GM18499 (cell line): ENCODE data around the gene PPP4R1.
"Not testable (repeated sequence)": the region's sequence is repeated elsewhere in the genome, so short reads cannot be mapped to it uniquely, and the experiment has no call there.

Experiments used
- ATAC-seq: cut with Tn5 transposase; IDR thresholded peaks from one replicate; pipeline ENCODE4 v1.9.1; 2021; ENCODE audit warnings: moderate number of reproducible peaks; ENCODE audit not compliant: insufficient read depth, unreplicated experiment

PPP4R1 gene, protein sequence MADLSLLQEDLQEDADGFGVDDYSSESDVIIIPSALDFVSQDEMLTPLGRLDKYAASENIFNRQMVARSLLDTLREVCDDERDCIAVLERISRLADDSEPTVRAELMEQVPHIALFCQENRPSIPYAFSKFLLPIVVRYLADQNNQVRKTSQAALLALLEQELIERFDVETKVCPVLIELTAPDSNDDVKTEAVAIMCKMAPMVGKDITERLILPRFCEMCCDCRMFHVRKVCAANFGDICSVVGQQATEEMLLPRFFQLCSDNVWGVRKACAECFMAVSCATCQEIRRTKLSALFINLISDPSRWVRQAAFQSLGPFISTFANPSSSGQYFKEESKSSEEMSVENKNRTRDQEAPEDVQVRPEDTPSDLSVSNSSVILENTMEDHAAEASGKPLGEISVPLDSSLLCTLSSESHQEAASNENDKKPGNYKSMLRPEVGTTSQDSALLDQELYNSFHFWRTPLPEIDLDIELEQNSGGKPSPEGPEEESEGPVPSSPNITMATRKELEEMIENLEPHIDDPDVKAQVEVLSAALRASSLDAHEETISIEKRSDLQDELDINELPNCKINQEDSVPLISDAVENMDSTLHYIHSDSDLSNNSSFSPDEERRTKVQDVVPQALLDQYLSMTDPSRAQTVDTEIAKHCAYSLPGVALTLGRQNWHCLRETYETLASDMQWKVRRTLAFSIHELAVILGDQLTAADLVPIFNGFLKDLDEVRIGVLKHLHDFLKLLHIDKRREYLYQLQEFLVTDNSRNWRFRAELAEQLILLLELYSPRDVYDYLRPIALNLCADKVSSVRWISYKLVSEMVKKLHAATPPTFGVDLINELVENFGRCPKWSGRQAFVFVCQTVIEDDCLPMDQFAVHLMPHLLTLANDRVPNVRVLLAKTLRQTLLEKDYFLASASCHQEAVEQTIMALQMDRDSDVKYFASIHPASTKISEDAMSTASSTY

DNA sequence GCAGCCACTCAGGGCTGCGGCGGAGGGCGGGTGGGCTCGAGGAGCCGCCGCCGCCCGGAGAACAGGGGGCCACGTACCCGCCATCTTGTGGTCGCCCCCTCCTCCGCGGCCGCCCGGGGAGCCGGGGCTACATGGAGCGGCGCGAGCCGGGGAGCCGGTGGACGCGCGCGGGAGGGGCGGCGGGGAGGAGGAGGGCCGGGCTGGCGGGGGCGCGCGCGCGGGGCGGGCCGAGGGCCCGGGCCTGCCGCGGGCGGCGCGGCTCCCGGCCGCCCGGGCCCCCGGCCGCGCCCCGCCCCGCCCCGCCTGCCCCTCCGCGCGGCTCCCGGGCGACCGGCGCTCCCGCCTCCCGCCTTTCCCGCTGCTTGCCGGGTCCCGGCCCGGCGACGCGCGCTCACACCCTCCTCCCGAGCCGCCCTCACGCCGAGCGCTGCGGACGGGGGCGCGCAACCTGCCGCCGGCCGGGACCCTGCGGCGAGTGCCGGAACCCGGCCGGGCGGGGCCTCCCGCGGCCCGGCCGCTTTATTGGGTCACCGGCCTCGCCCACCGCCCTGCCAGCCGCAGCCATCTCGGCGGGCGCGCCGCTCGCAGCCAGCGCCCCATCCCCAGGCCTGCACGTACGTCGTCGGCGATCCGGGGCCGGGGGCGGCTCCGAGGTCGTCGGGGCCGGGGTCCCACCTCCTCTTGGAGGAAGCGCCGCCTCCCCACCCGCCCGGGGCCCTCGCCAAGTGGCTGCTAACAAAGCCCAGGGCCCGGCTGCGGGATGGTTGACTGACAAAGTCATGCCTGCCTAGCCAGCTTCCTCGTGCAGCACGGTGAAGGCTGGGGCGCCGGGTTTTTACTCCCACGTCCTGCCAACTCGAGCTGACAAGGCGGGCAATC lies at the start of gene PPP4R1:
Gene PPP4R1, minus strand, starts transcription at position 159 of the 879 bp plus-strand sequence. Its CDS starts 75 bp downstream, at position 84.
- no peak for ATAC-seq

DNA sequence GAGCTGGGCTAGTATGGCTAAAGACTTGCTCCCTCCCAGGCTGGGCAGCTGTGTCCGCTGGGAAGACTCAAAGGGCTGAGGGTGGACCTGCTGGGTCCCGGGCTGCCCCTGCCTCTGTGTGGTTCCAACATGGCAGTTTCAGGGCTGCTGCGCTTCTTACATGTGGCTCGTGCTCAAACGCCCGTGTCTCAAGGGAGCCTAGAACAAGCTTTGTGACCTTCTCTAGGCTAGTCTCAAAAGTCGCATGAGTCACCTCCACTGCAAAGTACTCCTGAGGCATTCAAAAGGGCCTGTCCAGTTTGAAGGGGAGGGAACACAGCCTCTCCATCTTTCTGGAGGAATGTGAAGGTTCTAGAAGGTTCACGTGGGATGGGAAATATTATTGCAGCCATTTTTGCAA lies 49.0 kb upstream of the PPP4R1 start:
- ATAC-seq, result no peak

DNA sequence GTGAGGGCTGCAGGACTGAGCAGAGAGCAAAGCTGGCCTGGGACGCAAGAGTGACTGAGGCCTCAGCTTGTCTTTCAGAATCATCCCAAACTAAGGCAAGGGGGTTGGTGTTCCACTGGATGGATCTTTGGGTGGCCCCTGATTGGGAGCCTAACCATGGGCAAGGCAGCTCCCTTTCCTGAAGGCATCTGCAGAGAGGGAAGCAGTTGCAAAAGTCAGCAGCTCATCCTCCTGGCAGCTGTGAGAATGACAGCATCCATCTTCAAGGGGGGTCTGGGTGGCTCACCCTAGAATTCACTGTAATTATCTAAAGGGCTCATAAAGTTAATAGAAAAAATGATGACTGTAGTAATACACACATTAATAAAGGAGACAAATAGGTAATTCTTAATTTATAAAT lies 47.2 kb upstream of the PPP4R1 start:
- no peak for ATAC-seq

DNA sequence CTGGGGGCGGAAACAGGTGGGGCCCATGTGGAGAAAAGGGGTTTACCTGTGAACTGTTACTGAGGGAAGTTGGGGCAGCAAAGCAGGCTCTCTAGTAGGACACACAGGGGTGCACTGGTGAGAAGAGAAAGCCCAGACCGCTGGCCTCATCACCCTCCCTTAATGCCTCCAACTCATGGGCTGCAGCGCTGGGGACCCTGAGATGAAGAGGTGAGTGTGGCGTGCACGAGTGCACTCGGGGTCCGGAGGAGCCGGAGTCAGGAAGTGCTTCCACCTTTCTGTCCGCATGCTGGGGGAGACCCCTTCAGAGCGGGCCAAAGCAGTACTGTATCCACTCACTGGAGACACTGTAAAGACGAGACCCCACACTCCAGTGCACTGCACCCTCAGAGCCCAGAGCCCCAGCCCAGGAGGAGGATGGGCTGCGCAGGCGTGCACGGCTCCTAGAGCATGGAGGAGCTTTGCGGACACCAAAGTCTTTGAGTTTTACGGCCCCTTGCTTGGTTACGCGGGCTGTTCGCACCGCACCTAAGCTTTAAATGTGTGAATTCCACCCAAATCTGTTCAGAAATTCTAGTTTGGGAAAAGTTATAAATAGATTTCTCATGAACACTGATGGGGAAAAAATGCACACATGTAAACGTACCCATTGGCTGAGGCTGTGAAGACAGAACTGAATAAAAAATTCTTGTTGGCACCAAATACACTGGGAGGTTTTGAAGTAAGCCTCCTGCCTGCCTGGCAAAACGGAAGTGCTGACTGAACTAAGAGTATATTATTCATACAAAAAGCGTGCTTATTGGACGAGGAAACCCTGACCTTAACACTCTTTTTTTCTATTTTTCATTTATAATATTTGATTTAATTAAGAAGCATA lies 45.4 kb upstream of the PPP4R1 start:
- no peak for ATAC-seq

DNA sequence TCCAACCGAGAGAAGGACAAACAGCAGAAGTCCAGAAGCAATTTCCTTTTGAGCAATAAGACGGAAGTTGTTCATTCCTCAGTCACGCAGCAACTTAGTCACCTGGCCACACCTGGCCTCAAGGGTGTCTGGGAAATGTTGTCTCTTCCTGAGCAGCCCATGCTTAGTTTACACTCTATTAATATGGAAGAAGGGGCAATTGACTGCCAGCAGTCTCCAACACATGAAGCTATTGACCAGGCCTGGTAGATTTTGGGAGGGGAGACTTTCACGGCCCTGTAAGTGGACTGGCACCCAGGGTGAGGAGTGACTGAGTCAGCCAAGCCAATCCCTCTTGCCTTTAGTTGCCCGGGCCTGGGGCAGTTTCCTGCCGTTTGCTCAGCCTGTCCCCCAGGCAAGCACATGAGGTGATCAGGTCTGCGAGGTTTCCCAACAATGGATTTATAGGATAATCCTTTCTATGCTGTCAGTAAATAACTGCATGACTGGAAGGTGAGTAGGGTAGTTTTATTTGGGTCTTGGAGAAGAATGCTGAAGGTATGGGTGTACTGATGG lies 43.8 kb upstream of the PPP4R1 start:
- no peak for ATAC-seq

DNA sequence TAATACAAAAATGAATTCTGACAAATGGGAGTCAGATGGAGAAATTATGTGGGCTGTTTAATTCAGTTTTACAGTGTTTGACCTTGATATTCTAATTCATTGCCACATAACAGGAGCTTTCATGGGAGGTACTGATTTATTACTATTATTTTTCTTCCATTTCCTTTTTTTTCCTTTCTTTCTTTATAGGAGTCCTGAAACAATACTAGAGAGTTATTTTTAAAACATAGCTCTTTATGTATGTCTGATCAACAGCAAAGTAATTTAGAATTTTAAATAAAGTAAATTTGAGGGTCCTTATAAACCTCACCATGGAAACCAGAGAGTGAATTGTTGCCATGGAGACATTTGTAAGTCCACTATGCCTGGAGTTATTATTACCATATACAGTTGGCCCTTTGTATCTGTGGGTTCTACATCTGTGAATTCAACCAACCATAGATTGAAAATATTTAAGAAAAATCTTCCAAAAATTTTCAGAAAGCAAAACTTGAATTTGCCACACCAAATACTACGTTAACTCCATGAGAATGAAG lies 40.9 kb upstream of the PPP4R1 start:
- no peak for ATAC-seq

DNA sequence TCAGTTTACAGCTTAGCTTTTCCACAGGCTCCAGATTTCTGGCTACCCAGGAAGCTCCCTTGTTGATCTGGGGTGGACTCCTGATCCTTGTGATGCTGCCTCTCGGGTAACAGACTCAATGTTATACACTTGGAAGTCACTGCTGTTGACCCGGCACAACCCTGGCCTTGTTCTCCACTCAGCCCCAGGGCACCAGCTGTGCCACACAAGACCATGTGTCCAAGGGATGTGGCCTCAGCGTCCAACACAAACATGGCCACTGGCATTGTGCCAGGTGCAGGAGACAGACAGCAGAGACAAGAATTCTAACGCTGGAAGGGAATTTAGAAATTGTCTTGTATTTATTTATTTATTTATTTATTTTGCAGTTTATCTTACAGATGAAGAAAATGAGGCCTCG lies 39.0 kb upstream of the PPP4R1 start:
- ATAC-seq, result no peak

DNA sequence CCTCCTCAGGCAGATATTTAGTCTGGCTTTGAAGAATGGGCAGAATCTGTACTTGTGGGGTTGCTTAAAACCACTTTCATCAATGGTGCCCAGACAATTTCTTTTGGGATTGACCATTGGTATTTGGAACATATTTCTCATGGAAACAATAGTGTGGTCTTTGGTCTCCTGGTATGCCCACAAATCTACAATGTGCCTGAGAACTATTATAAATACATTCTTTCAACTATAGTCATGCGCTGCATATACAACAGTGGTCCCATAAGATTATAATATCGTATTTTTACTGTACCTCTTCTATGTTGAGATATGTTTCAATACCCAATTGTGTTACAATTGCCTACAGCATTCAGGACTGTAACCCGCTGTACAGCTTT lies 34.8 kb upstream of the PPP4R1 start:
- ATAC-seq, result no peak

DNA sequence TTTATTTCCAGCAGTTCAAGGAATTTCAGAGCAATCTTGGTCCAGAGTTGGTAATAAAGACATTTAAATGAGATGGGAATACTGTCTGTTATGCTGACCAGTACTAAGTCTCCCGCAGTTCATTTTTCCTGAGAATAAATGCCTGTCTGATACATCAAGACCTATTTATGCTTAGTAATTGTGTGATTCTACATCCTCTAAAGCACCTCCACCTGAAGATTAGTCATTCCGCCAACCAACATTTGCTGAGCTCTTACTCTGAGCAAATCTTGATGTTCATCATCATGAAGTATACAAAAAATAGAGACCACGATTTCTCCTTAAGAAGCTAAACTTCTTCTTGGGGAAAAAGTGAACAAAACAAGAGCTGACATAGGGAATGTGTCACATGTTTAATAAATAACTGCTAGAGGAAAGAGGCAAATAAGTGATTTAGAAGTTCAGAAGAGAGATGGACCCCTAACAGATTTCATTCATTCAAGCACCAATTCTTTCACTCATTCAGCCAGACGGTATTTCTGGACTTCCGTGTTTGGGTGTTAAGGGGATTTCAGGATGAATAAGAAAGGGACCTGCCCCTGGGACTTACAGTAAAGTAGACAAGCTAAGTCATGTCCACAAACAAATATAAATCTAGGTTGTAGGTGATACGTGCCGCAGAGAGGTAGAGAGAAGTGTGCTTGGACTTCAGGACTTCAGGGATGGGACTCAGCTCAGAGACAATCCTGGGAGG lies 34.2 kb upstream of the PPP4R1 start:
- no peak for ATAC-seq

- no peak for ATAC-seq
Measured at GRCh38 chr18:9647496-9648323, 33.4 kb upstream of the PPP4R1 start.

GRCh38 chr18:9643549-9643948 lies 29.2 kb upstream of the PPP4R1 start:
- no peak for ATAC-seq

DNA sequence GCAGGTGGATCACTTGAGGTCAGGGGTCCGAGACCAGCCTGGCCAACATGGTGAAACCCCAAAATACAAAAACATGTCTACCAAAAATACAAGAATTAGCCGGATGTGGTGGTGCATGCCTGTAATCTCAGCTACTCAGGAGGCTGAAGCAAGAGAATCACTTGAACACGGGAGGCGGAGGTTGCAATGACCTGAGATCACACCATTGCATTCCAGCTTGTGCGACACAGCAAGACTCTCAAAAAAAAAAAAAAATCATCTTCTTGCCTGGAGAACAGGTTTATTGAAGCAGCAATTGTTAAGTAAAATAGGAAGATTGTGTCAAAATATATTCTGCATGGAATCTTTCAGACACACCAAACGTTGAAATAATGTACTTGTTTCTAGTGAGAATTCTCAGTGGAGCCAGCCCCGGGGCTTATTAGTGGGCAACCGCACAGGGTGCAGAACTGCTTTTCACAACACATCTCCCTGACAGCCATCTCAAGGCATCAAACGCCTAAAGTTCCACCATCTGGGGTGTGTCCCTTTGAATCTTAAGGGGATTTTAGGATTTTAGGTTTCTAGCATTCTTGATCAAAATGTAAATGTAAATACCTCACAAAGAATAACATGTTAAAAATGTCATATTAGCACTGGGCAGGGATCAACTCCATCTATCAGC lies 28.6 kb upstream of the PPP4R1 start:
- no peak for ATAC-seq

- ATAC-seq, result not testable (repeated sequence)
Measured at GRCh38 chr18:9641081-9641480, 26.7 kb upstream of the PPP4R1 start.

DNA sequence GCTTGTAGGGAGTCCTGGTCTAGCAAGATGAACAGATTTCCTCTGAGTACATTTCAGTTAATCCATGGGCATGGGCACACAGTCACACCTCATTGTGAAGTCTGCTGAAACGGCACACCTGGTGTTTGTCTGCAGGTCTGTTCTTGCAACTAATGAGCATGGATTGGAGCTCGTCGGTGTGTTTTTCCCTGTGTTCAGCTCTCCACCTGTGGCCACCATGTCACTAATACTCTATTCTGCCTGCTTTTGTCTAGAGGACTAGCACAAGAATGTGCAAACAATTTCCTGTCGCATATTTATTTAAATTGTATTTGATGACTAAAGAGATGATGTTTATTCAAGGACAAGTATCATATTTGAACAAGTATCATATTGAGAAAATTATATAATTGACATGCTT lies 24.5 kb upstream of the PPP4R1 start:
- no peak for ATAC-seq

GRCh38 chr18:9637036-9637767 lies 22.8 kb upstream of the PPP4R1 start:
- no peak for ATAC-seq

GRCh38 chr18:9634856-9635255 lies 20.5 kb upstream of the PPP4R1 start:
- ATAC-seq, result no peak
